GM10266 (cell line): ENCODE results near the gene CHCHD1.
"Not testable (repeated sequence)": the region's sequence is repeated elsewhere in the genome, so short reads cannot be mapped to it uniquely, and the experiment has no call there.

Experiments used
- DNase-seq: peaks from one replicate; pipeline ENCODE4 v3.0.0; 2012; ENCODE audit errors: extremely low spot score
- TF ChIP-seq, protein P1 (sequence below): IDR thresholded peaks from 2 replicates; pipeline ENCODE4 v1.5.1; 2012; ENCODE audit warnings: mild to moderate bottlenecking, low read depth; ENCODE audit not compliant: control insufficient read depth, insufficient read depth; ENCODE audit errors: missing control alignments

Gene CHCHD1

DNA sequence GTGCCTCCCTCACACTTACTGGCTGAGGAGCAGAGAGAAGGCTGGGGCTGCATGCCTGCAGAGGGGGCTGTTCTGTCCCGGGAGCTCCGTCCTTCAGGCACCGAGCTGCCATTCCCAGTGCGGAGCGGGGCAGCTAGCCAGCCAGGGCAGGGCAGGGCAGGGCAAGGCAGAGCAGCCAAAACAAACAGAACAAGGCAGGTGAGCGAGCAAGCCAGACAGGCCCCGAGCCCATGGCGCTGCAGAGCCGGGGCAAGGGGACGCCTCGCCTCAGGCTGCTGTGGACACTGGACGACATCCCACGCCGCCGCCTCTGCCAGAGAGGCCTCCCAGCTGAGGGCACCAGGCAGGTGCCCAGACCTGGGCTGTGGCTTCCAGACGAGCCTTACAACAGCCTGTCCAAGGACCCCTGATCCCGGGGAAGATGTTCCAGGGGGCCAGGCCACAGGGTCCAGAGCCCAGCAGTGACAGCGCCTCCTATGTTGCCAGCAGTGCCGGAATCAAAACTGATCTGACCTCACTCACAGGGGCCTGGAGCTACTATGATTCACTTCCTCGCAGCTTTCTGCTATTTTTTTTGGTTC lies 37.8 kb downstream of the CHCHD1 start:
- no peak for DNase-seq
- TF ChIP-seq, protein P1, sequence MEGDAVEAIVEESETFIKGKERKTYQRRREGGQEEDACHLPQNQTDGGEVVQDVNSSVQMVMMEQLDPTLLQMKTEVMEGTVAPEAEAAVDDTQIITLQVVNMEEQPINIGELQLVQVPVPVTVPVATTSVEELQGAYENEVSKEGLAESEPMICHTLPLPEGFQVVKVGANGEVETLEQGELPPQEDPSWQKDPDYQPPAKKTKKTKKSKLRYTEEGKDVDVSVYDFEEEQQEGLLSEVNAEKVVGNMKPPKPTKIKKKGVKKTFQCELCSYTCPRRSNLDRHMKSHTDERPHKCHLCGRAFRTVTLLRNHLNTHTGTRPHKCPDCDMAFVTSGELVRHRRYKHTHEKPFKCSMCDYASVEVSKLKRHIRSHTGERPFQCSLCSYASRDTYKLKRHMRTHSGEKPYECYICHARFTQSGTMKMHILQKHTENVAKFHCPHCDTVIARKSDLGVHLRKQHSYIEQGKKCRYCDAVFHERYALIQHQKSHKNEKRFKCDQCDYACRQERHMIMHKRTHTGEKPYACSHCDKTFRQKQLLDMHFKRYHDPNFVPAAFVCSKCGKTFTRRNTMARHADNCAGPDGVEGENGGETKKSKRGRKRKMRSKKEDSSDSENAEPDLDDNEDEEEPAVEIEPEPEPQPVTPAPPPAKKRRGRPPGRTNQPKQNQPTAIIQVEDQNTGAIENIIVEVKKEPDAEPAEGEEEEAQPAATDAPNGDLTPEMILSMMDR: no peak

GRCh38 chr10:73823391-73823790 lies 41.5 kb downstream of the CHCHD1 start:
- TF ChIP-seq, protein P1: no peak
- no peak for DNase-seq

- no peak for DNase-seq
- TF ChIP-seq, protein P1: no peak
These were observed 42.4 kb downstream of the CHCHD1 start for GRCh38 chr10:73824146-73824725.

GRCh38 chr10:73827346-73828089 lies 45.7 kb downstream of the CHCHD1 start:
- DNase-seq: no peak
- TF ChIP-seq, protein P1: no peak

- no peak for DNase-seq
- TF ChIP-seq, protein P1: no peak
These were observed 46.3 kb downstream of the CHCHD1 start for GRCh38 chr10:73828161-73828560.

GRCh38 chr10:73829090-73829489 lies 47.2 kb downstream of the CHCHD1 start:
- not testable (repeated sequence) for DNase-seq
